HG02642 (cell line): ENCODE results near the gene CLEC7A.

Source experiments
- ATAC-seq: cut with Tn5 transposase; IDR thresholded peaks from one replicate; pipeline ENCODE4 v1.9.1; 2021; ENCODE audit warnings: mild to moderate bottlenecking; ENCODE audit not compliant: unreplicated experiment, poor library complexity

The CLEC7A gene

DNA sequence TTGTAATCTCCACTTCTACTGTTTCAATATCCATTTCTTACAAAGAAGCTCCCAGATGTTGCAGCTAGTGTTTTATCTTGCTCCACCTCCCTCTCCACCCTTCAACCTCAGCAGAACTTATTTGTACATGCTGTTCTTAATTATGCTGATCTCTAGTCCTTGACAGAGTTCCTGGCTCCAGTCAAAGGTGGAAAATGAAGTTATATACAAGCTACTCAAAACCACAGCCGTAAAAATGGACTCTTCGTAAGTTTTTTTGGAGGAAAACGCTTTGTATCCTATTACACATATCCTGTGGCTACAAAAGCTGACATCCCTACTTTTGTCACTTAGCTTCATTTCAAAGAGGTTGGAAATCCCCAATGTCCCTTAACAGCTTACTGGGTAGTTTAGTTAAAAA, 32.5 kb downstream of the CLEC7A start:
- no peak for ATAC-seq

DNA sequence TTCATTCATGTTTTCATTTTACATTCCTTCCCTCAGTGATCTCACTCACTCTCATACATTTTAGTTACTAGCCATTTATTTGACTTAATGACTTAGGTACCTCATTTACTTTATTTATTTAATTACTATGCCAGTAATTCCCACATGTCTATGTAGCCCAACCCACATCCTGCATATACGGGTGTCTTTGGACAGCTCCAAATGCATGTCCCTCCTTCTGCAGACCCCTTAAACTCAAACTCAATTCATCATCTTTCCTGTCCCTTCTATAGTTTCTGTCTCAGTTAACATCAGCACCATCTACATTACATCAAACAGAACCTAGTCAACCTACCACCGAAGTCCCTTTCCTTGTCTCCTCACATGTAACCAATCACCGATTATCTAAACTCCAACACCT, 34.0 kb downstream of the CLEC7A start:
- no peak for ATAC-seq

DNA sequence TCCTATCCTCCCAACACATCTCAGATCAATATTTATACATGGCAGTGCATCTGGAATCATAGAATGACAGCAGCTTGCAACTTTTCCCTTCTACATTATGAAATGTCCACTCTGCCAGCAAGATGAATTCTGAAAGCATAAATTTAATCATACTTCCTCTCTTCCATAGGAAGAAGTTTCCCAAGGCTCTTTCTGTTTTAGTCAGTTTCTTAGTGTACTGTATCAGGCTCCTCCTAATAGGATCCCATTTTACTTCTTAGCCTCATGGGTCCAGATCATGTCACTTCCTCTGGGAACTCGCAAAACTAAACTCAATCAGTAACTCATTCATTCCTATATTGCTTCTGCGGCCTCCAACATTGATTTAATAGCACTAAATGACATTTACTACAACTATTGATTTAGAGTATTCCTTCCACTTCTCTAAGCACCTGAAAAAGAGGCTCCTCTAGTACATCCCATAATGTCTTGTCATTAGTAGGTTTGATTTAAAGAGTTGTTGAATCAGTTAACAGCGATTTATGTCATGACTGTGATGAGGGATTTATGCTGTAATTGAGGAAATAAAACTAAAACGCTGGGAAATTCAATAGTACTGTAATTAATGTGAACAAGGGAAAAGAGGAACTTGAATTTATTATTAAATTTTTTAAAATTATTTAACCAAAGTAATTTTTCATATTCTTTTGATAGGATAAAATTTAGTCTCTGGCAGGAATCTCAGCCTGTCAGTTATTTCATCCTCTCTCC, 35.2 kb downstream of the CLEC7A start:
- no peak for ATAC-seq

DNA sequence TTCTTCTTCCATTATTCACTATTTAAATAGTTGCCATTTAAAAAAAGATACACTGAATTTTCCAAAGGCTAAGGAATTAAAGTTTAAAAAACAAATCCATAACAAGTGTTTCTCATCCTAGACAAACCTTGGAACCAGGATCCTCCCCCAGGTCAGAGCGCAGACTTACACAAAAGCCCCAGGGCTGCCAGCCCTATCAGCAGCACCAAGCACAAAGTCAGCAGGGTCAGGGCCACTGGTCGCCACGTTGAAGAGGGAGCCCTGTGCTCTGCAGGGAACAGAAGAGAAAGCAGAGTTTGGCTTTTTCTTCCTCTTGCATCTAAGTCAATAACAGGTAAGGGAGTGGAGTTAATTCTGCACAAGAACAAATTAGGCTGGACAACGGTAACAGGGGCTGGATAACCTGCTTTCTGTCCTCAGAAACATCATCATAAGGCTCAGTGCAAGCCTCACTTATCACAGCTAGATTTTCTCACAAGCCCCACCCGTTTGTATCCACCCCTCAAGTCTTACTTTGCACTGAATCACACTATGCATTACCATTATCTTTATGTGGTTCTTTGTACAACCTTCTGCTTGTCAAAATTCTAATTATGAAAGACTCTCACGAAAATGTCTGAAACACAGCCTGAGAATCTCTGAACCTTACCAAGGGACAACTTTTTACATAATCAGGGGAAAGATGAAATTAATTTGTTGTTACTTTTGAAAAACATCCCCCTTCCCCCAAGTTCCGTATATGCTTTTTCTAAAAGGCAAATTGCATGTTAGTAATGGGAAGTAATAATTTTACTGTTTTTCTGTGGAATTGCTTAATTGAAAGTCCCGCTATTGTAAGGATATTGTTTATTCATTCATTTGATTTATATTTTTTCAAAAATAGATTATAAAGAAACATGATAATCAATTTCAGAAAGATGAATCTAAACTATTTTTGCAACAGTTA, 40.8 kb downstream of the CLEC7A start:
- ATAC-seq = no peak

DNA sequence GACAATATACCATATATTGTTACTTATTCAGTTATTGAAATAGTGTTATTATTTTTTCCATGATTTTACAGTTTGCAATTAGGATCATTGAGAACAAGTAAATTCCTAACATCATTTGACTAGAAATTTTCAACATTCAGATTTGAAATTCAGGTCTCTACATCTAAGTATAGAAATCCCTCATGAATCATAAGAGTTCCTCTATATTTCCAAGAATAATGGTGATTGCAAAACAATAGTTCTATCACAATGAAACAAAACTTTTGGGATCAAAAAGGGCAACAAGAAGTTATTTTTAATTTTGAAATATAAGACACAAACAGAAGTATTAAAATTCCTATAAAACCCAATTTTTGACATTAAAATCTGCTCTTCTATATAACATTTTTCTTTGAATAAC, 42.0 kb downstream of the CLEC7A start:
- ATAC-seq = no peak

DNA sequence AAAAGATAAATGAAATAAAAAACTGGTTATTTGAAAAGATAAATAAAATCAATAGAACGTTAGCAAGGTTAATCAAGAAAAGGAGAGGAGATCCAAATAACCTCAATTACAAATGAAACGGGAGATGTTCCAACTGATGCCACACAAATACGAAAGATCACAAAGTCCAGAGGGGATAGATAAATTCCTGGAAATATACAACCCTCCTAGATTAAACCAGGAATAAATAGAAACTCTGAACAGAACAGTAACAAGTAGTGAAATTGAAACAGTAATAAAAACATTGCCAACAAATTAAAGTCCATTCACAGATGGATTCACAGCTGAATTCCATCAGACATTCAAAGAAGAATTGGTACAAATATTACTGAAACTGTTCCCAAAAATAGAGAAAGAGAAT, 43.6 kb downstream of the CLEC7A start:
- ATAC-seq = no peak

DNA sequence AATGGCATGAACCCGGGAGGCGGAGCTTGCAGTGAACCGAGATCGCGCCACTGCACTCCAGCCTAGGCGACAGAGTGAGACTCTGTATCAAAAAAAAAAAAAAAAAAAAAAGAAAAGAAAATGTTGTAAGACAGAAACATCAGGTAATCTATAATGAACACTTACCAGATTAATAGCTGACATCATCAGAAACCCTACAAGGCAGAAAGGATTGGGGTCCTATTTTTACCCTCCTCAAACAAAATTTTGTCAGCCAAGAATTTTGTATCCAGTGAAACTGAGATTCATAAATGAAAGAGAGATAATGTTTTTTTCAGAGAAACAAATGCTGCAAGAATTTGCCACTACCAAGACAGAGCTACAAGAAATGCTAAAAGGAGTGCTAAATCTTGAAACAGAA, 45.3 kb downstream of the CLEC7A start:
- no peak for ATAC-seq

DNA sequence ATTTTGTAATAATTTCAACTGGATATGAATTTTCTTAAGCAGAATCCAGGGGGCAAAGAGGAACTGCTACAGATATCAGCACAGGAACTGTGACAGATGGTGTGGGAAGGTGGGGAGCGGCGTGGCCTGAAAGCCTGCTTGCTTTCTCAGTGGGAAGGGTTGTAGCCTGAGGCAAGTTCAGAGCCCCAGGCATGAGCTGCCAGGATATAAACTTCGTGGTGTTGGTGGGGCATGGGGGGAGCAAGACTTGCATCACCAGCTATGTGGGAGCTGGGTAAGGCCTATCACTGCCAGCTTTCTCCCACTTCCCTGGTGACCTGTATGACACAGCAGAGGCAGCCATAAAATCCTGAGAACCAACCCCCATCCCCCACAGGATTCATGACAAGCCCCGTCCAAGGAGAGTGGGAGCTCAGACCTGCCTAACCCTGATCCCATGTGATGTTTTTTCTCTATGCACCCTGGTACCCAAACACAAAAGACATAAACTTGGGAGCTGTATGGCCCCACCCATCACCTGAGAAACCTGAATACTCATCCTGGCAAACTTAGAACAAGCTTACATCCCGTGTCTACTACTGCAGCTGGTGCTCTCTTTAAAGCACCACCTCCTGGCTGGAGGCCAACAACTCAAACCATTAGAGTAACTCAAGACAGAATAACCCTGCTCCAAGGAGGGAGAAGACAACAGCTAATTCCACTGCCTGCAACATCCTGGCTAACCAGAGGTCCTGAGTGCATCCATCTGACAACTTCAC, 47.7 kb downstream of the CLEC7A start:
- no peak for ATAC-seq

DNA sequence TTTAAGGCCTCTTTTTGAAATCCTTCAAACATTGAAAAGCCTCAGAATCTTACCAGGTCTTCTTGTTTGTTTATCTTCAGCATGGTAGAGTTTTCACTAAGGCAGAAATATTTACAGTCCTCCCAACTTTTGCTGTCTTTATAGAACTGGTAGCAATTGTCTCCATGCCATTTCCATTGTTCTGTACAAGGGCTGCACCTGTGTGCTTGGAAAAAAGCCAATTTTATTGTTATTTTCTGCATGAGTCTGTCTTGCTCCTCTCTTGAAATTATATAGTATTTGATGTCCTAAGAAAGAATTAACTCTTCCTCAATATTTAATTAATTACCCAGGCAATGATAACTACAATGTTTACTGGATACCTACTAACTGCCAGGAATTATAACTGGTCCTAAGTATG, 54.5 kb downstream of the CLEC7A start:
- no peak for ATAC-seq

DNA sequence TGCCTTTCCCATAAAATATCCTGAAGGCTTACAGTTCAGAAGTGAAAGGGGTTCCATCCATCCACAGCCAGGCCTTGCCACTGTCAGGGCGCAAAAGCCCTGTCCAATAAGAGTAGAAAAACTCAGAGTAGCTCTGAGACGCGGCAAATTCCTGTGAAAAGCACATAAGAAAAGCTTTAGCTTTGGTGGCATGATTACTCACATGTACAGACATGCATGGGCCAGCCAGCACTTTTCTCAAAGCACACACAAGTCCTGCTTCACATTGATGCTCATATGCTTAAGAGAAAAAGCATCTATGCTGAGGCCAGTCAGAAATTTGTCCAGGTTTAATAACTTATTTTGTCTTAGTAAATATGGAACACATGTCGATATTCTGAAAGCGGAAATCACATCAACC, 56.7 kb downstream of the CLEC7A start:
- no peak for ATAC-seq

DNA sequence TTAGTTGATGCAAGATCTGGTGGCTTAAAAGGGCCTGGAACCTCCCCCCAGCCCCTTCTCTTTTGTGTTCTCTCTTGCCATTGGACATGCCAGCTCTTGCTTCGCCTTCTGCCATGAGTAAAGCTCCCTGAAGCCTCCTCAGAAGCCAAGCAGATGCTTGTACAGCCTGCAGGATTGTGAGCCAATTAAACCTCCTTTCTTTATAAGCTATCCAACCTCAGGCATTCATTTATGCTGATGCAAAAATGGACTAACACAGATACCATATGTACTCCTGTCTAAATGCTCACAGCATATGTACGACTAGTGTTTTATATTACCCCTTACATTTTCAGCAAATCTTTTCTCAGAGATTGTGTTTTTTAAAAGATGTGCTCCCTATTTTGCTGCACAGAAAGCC, 57.9 kb downstream of the CLEC7A start:
- ATAC-seq = no peak

DNA sequence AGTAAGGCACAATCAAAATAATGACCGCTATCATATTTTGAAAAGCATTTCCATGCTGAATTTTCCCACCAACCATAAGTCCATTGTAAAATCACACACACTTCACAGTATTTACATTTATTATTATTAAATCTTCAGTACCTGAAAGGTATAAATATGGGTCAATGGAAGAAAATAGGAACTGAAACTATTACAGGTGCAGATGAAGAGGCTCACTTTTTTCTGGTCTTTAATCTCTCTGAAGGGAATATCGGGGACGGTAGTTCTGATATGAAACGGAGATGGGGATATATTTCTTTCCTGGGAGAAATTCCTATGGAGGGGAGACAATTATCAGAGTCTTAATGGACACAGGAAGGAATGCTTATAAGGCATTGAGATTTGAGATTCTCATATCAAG, 59.6 kb downstream of the CLEC7A start:
- no peak for ATAC-seq

DNA sequence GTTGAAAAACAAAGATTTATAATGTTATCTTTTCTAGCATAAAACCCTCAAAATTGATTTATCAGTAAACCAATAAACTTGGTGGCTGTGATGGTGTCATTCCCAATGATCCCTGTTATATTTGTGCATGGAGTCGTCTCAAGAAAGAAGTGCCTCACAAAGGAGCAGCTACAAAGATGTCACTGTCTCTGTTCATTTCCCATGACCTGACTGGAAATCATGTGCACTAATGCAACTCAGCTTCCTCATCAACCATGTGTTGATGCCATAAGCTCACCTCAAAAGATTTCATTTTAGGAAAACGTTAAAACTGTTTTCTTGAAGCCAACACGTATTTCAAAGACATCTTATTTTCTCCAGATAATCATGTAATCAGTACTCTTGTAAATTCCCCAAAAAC, 60.0 kb downstream of the CLEC7A start:
- no peak for ATAC-seq

DNA sequence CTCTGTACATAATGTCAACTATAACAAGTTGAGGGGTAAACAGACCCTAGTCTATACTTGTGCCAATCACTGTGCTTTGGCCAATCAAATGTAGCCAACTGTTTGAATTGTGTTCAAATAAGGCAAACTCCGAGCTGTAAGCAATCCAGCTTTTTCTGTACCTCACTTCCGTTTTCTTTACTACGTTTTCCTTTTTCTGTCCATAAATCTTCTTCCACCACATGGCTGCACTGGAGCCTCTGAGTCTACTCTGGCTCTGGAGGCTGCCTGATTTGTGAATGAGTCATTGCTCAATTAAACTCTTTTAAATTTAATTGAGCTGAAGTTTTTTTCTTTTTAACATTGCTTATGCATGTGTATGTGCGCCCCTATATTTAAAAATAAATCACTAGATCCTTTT, 60.9 kb downstream of the CLEC7A start:
- ATAC-seq = no peak

DNA sequence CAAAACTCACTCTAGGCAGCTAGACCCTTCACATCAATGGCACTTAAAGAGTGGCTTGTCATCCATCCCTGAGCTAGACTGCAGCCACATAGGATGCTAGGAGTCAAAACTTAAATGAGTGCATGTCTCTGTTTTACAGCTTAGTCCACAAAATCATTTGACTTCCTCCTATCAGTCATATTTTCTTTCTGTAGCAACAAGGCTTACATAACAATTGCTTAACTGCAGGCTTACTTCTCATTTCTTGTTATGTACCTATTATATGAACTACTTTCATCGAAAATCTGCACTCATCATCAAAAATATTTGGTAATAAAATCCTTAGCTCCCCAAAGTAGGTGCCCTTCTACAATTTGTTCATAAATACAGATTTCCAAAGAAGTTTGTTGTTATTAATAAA, 61.4 kb downstream of the CLEC7A start:
- ATAC-seq = no peak

DNA sequence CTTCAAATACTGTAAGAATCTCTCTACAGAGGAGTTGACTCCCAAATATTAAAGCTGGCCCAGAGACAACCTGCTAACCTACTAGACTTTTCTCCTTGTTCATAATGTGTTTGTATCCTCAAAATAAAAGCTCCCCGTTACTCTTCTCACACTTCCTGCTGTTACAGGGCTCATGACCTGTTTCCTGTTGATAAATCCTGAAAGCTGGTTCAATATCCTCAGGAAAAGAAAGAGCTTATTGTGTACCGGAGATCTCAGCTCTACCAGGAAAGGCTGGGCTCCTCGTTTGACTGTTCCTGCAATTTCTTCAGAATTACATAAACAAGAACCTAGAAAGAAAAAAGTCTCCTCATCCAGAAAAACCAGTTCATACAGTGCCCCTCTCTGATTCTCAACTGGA, 62.1 kb downstream of the CLEC7A start:
- ATAC-seq = no peak

DNA sequence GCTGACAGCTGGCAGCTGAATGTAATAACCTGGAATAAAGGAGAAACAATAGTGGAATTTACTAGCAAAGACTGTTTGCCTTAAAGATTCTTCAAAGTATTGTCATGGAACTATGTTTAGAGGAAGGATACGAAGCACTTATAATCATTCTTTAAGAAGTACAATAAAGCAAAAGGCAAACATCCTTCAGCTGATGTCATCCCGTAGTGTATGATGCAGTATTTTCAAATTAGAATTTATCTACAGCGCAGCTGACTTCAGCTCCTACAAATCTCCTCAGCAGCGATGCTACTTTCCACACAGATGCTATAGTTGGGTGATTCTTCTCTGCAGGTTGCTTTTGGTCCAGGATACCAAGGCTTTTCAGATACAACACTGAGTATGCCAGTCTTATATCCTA, 62.7 kb downstream of the CLEC7A start:
- ATAC-seq = no peak
